GM20431 (cell line): ENCODE measurements around the gene TDRD6.
"Not testable (repeated sequence)": the region's sequence is repeated elsewhere in the genome, so short reads cannot be mapped to it uniquely, and the experiment has no call there.

Experiments
- in situ Hi-C: fragments of 300-500 bp; cut with MseI, MboI; formaldehyde crosslinking; loops from one replicate; pipeline ENCODE4 v1.15.0; 2020; ENCODE audit warnings: low sequenced_read_pairs; ENCODE audit not compliant: unreplicated experiment

The TDRD6 gene

GRCh38 chr6:46736906-46737305 is 49.2 kb downstream of the TDRD6 start:
- in situ Hi-C loops, result no loop called here

DNA sequence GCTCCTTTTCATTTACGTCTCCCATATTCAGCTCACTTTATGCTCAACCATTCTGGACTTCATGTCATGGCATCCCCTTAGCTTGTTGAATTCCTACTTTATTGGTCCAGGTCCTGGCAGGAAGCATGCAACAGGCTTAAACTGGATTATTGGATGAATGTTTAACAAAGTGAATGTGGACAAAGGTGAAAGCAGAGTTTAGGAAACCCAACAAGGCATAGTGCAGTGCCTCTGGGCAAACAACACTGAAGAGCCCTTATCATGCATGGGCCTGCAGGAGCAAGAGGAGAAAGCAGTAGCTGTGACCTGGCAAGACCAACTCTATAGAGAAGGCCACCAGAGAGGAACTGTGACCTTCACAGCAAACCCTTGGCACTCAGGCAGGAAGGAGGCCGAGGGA is 53.8 kb downstream of the TDRD6 start:
- in situ Hi-C loops, result no loop called here

- in situ Hi-C loops, result no loop called here
Measured at GRCh38 chr6:46741910-46742309, 54.2 kb downstream of the TDRD6 start.

GRCh38 chr6:46743425-46744158 is 55.9 kb downstream of the TDRD6 start:
- in situ Hi-C loops, result no loop called here

GRCh38 chr6:46744159-46744725 is 56.6 kb downstream of the TDRD6 start:
- in situ Hi-C loops, result not testable (repeated sequence)

GRCh38 chr6:46745973-46746372 is 58.3 kb downstream of the TDRD6 start:
- in situ Hi-C loops, result no loop called here

- in situ Hi-C loops, result no loop called here
Measured at GRCh38 chr6:46746696-46747095, 59.0 kb downstream of the TDRD6 start, which contains the start of gene ANKRD66. ANKRD66 (plus strand) TSS chr6:46746933; CDS start chr6:46751949, 5,016 bp downstream.

DNA sequence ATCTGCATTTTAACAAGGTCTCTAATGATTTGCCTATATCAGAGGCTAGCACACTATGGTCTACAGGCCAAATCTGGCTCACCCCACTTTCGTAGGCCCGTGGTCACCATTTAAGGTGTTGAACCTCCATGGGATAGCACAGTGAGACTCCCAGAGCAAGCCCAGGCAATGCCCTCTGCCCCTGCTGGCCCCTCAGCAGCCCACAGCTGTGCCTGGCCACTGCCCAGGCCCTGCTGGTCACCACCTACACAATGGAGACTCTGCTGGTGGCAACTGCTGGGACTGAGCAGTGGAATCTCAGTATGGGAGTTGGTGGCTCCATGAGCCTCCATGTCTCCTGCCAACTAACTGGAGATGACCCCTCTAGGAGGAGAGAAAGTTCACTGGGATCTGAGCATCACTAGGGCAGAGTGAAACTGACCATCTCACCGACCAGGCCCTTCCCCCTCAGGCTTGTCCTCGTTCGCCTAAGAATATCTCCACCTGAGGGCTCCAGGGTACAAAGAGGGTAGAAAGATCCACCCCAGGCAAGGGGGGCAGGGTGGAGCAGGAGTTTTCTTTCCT is 61.3 kb downstream of the TDRD6 start:
- in situ Hi-C loops, result no loop called here

DNA sequence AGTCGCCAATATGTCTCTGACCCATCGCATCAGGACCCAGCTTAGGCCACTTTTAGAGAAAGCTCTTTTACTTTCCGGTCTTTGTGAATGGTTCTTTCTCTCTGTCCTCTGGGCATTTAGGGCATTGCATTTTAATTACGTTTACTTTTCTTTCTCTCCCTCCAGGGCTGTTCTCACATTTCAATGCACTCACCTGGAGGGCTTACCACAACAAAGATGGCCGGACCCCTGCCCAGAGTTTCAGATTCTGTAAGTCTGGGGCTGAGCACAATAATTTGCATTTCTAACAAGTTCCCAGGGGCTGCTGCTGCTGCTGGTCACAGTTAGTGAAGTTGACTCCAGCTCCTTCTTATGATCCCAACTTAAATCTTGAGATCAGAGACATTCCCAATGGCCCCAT is 62.0 kb downstream of the TDRD6 start:
- in situ Hi-C loops, result no loop called here

- in situ Hi-C loops, result no loop called here
Measured at GRCh38 chr6:46751658-46752057, 64.0 kb downstream of the TDRD6 start.
